ENCODE data around the gene PLGRKT. TPM values are rescaled to one million over a fixed set of nuclear protein-coding genes. Genes with fewer than 3 reads are reported as not detected.
A peak's percentile ranks its signal among the peaks of the same experiment; 100 is the strongest.
"Not testable (repeated sequence)": the region's sequence is repeated elsewhere in the genome, so short reads cannot be mapped to it uniquely, and the experiment has no call there.

PLGRKT gene
- polyA plus RNA-seq, 3 donors: 4.6 to 19.7 (median 14.8) TPM

- no peak overlapping the region for H3K4me2 ChIP-seq (replicated peaks; ENCODE audit: extremely low read depth, low read length, poor library complexity, severe bottlenecking)
- H3K4me3 ChIP-seq (replicated peaks in 1 of 3; ENCODE audit: low read depth in 2 of 3, low read length in 3 of 3): no peak overlapping the region
- H3K9ac ChIP-seq (ENCODE audit: insufficient read depth, low read length, poor library complexity, severe bottlenecking): no peak overlapping the region
- H3K27me3 ChIP-seq (ENCODE audit: control insufficient read depth in 2 of 2, insufficient read depth in 2 of 2, low read length in 2 of 2): no peaks in the 10 kb centered on the region
- TF ChIP-seq CTCF (IDR thresholded peaks at IDR 0.05): no peak
- H3K27ac ChIP-seq (ENCODE audit: low read depth in 1 of 2, low read length in 2 of 2): no peak overlapping the region
- Mint-ChIP-seq H3K27ac (no peak overlapping the region), H3K4me1 (no peaks in the 10 kb centered on the region), H3K36me3 (peaks cover 6 to 11% of the 10 kb centered on the region in 2 donors), H3K27me3 (ENCODE audit: low read depth in 3 of 3) (peaks cover 0 to 1% (median 0%) of the 10 kb centered on the region in 3 donors), H3K4me3 (no peak overlapping the region), H3K9me3 (peaks cover 5 to 13% (median 9%) of the 10 kb centered on the region in 7 donors)
- no peak for DNase-seq
- peaks cover 9 to 11% of the 10 kb centered on the region in 2 donors for H3K9me3 ChIP-seq (replicated peaks in 1 of 2; ENCODE audit: control insufficient read depth in 1 of 2, insufficient read depth in 1 of 2, low read length in 2 of 2)
- no peaks in the 10 kb centered on the region for H3K79me2 ChIP-seq (ENCODE audit: insufficient read depth, low read length)
- no peaks in the 10 kb centered on the region for H3K36me3 ChIP-seq (replicated peaks in 1 of 2; ENCODE audit: control insufficient read depth in 1 of 2, insufficient read depth in 2 of 2, low read length in 2 of 2)
- intact Hi-C loops (cut with micrococcal nuclease): no loop called here
- 87% methylated on average over 2 of the region's 2 CpGs for WGBS (ENCODE audit: insufficient coverage)
- H4K20me1 ChIP-seq (ENCODE audit: insufficient read depth, low read length): no peaks in the 10 kb centered on the region
- H3K4me1 ChIP-seq (ENCODE audit: control insufficient read depth in 1 of 2, insufficient read depth in 2 of 2, low read length in 2 of 2): no peaks in the 10 kb centered on the region
- H2AFZ ChIP-seq (ENCODE audit: insufficient read depth, low read depth, low read length, poor library complexity, severe bottlenecking): no peak overlapping the region
These were observed 83.5 kb downstream of the PLGRKT start for GRCh38 chr9:5354184-5354583.

GRCh38 chr9:5352637-5353248 is 85.0 kb downstream of the PLGRKT start:
- Mint-ChIP-seq H3K9me3 (peaks cover 5 to 13% (median 9%) of the 10 kb centered on the region in 7 donors), H3K27ac (no peak overlapping the region), H3K36me3 (peaks cover 5 to 6% of the 10 kb centered on the region in 2 donors), H3K4me3 (no peak overlapping the region), H3K4me1 (no peaks in the 10 kb centered on the region), H3K27me3 (ENCODE audit: low read depth in 3 of 3) (peaks cover 0 to 1% (median 0%) of the 10 kb centered on the region in 3 donors)
- no peak for TF ChIP-seq CTCF (IDR thresholded peaks at IDR 0.05)
- intact Hi-C loops (cut with micrococcal nuclease): no loop called here
- H3K27ac ChIP-seq (ENCODE audit: low read depth in 1 of 2, low read length in 2 of 2): no peak overlapping the region
- H2AFZ ChIP-seq (ENCODE audit: insufficient read depth, low read depth, low read length, poor library complexity, severe bottlenecking): no peak overlapping the region
- H3K4me3 ChIP-seq (replicated peaks in 1 of 3; ENCODE audit: low read depth in 2 of 3, low read length in 3 of 3): no peak overlapping the region
- H3K79me2 ChIP-seq (ENCODE audit: insufficient read depth, low read length): no peaks in the 10 kb centered on the region
- peaks cover 9 to 11% of the 10 kb centered on the region in 2 donors for H3K9me3 ChIP-seq (replicated peaks in 1 of 2; ENCODE audit: control insufficient read depth in 1 of 2, insufficient read depth in 1 of 2, low read length in 2 of 2)
- H4K20me1 ChIP-seq (ENCODE audit: insufficient read depth, low read length): no peaks in the 10 kb centered on the region
- H3K4me1 ChIP-seq (ENCODE audit: control insufficient read depth in 1 of 2, insufficient read depth in 2 of 2, low read length in 2 of 2): no peaks in the 10 kb centered on the region
- no CpG with 5 or more reads among the region's 1 CpG for WGBS (ENCODE audit: insufficient coverage)
- no peaks in the 10 kb centered on the region for H3K27me3 ChIP-seq (ENCODE audit: control insufficient read depth in 2 of 2, insufficient read depth in 2 of 2, low read length in 2 of 2)
- no peak for DNase-seq
- H3K36me3 ChIP-seq (replicated peaks in 1 of 2; ENCODE audit: control insufficient read depth in 1 of 2, insufficient read depth in 2 of 2, low read length in 2 of 2): no peaks in the 10 kb centered on the region
- no peak overlapping the region for H3K4me2 ChIP-seq (replicated peaks; ENCODE audit: extremely low read depth, low read length, poor library complexity, severe bottlenecking)
- H3K9ac ChIP-seq (ENCODE audit: insufficient read depth, low read length, poor library complexity, severe bottlenecking): no peak overlapping the region

GRCh38 chr9:5338992-5339981 is 98.4 kb downstream of the PLGRKT start, which contains the start of gene RLN1:
Gene RLN1 (minus strand): TSS chr9:5339876. CDS start chr9:5339746, 130 bp downstream.
- H3K27ac Mint-ChIP-seq; H3K27ac ChIP-seq (ENCODE audit: low read depth in 1 of 2, low read length in 2 of 2); H3K4me1 ChIP-seq (ENCODE audit: control insufficient read depth in 1 of 2, insufficient read depth in 2 of 2, low read length in 2 of 2); H3K27me3 ChIP-seq (ENCODE audit: control insufficient read depth in 2 of 2, insufficient read depth in 2 of 2, low read length in 2 of 2); H3K9me3 ChIP-seq (replicated peaks in 1 of 2; ENCODE audit: control insufficient read depth in 1 of 2, insufficient read depth in 1 of 2, low read length in 2 of 2); H4K20me1 ChIP-seq (ENCODE audit: insufficient read depth, low read length); intact Hi-C loops (cut with micrococcal nuclease); H3K79me2 ChIP-seq (ENCODE audit: insufficient read depth, low read length); H2AFZ ChIP-seq (ENCODE audit: insufficient read depth, low read depth, low read length, poor library complexity, severe bottlenecking); H3K9me3 Mint-ChIP-seq; H3K4me3 ChIP-seq (replicated peaks in 1 of 3; ENCODE audit: low read depth in 2 of 3, low read length in 3 of 3); H3K4me1 Mint-ChIP-seq; H3K9ac ChIP-seq (ENCODE audit: insufficient read depth, low read length, poor library complexity, severe bottlenecking); H3K36me3 ChIP-seq (replicated peaks in 1 of 2; ENCODE audit: control insufficient read depth in 1 of 2, insufficient read depth in 2 of 2, low read length in 2 of 2); DNase-seq; H3K4me2 ChIP-seq (replicated peaks; ENCODE audit: extremely low read depth, low read length, poor library complexity, severe bottlenecking); H3K36me3 Mint-ChIP-seq: not testable (repeated sequence)
- H3K27me3 Mint-ChIP-seq (ENCODE audit: low read depth in 3 of 3): peaks cover 7 to 16% (median 7%) of the 10 kb centered on the region in 3 donors
- WGBS (ENCODE audit: insufficient coverage): 43% methylated on average over 7 of the region's 50 CpGs
- H3K4me3 Mint-ChIP-seq: peak within 1 kb of the TSS; percentile 49 to 64
